Aorta (tissue), 5 donors: ENCODE results near the gene ORM1. TPM values are rescaled to one million over a fixed set of nuclear protein-coding genes. Genes with fewer than 3 reads are reported as not detected.

Source experiments
- ATAC-seq: fragments of 200-7000 bp; cut with Tn5 transposase; one replicate; pipeline ENCODE4 v1.9.1; 2022; ENCODE audit warnings: moderate library complexity; ENCODE audit not compliant: low FRiP score
- DNase-seq, 2 donors: peaks; one replicate each; pipeline ENCODE4 v3.0.0-alpha.2; 2020
- H3K27ac ChIP-seq, 2 donors: one replicate each; pipeline ENCODE4 v1.5.1; 2013; ENCODE audit warnings: low read length in 2 of 2, mild to moderate bottlenecking in 2 of 2, moderate library complexity in 2 of 2, control low read depth in 1 of 2, inconsistent platforms in 1 of 2, low read depth in 1 of 2
- H3K27me3 ChIP-seq, 2 donors: one replicate each; pipeline ENCODE4 v1.6.1; 2013; ENCODE audit warnings: control low read depth in 1 of 2, low read length in 1 of 2, mild to moderate bottlenecking in 1 of 2, moderate library complexity in 1 of 2; ENCODE audit not compliant: insufficient read depth in 2 of 2, control insufficient read depth in 1 of 2
- H3K36me3 ChIP-seq, 2 donors: one replicate each; pipeline ENCODE4 v1.6.1; 2013; ENCODE audit warnings: control low read depth in 1 of 2, low read length in 1 of 2, mild to moderate bottlenecking in 1 of 2; ENCODE audit not compliant: insufficient read depth in 2 of 2, control insufficient read depth in 1 of 2
- H3K4me1 ChIP-seq, 2 donors: one replicate each; pipeline ENCODE4 v1.6.1; 2013; ENCODE audit warnings: low read length in 2 of 2, control low read depth in 1 of 2, mild to moderate bottlenecking in 1 of 2, moderate library complexity in 1 of 2; ENCODE audit not compliant: insufficient read depth in 2 of 2, control insufficient read depth in 1 of 2
- H3K4me3 ChIP-seq, 2 donors: one replicate each; pipeline ENCODE4 v1.5.1; 2013; ENCODE audit warnings: low read length in 2 of 2, control low read depth in 1 of 2, mild to moderate bottlenecking in 1 of 2
- H3K9me3 ChIP-seq: one replicate; pipeline ENCODE4 v1.6.1; 2013; ENCODE audit warnings: mild to moderate bottlenecking, low read length; ENCODE audit not compliant: control insufficient read depth
- WGBS, 2 donors: extraction: QIAGEN DNeasy Blood & Tissue Kit; methylation state at CpG; one replicate each; pipeline ENCODE4 v1.1.7; 2013; 5-methylcytosine and 5-hydroxymethylcytosine counted together
- intact Hi-C, 2 donors: fragments of 100-400 bp; cut with DNase I; formaldehyde crosslinking; loops; one replicate each; pipeline versions ENCODE4 v1.14.2 to v1.15.0; 2022
- polyA plus RNA-seq, 2 donors: library from polyadenylated mRNA; stranded (reverse); fragments of 200-250 nt; gene quantifications; one replicate each; pipeline ENCODE4 v1.2.3, GENCODE V29; 2013
- total RNA-seq, 2 donors: library from RNA; stranded (reverse); fragmentation: NEBNext Ultra II Directional; extraction: Animal tissue kit (Norgen Biotek cat#: 25700); gene quantifications; one replicate each; pipeline ENCODE4 v1.2.1, GENCODE V29; 2021
- donor health status: healthy with polysubstance abuse.
- donor health status: Bipolar disorder and iron deficiency.
- donor health status: DM: no; HTN: no; CAD: no.
- donor health status: DM: no; HTN: no; CAD: no.
- donor health status: DM: yes; HTN: yes; CAD: no.

The ORM1 gene
- total and polyA plus RNA-seq, 4 donors: 0.28 to 3.0 (median 0.45) TPM; not detected in 1

GRCh38 chr9:114346146-114346545 is 23.2 kb downstream of the ORM1 start:
- ATAC-seq (no peak), DNase-seq (no peak)
- Histone ChIP-seq H3K4me3 (no peak overlapping the region), H3K27me3 (no peaks in the 10 kb centered on the region), H3K36me3 (peaks cover 2 to 19% of the 10 kb centered on the region in 2 donors), H3K4me1 (no peaks in the 10 kb centered on the region), H3K9me3 (no peaks in the 10 kb centered on the region), H3K27ac (no peak overlapping the region)
- intact Hi-C loops: loop anchor here in 1 of 2 donors (5.0 kb wide), 1 partner anchor 41 kb away; the partner anchor contains the start of gene AKNA
- 72 to 77% methylated on average over 11 of the region's 11 CpGs for WGBS, 2 donors

DNA sequence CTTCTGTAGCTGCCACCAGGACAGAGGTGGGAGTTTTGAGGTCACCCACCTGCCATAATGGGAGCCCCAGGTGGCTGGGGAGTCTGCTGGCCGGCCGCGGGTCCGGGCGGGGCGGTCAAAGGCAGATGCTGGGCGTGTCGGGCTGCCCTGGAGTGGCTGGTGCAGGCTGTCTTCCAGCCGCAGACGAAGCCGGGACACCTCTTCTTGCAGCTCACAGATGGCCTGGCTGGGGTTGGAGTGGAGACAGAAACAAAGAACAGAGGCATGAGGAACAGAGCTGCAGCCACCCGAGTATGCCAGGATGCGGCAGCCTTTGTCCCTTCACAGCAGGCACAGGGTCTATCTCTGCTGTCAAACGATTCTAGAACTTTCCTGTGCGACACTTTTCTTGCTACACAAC is 24.8 kb downstream of the ORM1 start:
- ATAC-seq (no peak), DNase-seq (peak in 1 of 2 donors; percentile 67)
- no peaks in the 10 kb centered on the region for H3K9me3 ChIP-seq
- H3K36me3 ChIP-seq: peaks cover 2 to 15% of the 10 kb centered on the region in 2 donors
- intact Hi-C loops: loop anchor here in 1 of 2 donors (5.0 kb wide), 1 partner anchor 40 kb away; the partner anchor contains the start of gene AKNA
- no peak overlapping the region for H3K4me3 ChIP-seq
- H3K4me1 ChIP-seq: no peaks in the 10 kb centered on the region
- no peak overlapping the region for H3K27ac ChIP-seq
- WGBS, 2 donors: 88 to 90% methylated on average over 15 of the region's 15 CpGs
- no peaks in the 10 kb centered on the region for H3K27me3 ChIP-seq

GRCh38 chr9:114348261-114348905 is 25.5 kb downstream of the ORM1 start:
- no peaks in the 10 kb centered on the region for H3K9me3 ChIP-seq
- DNase-seq (peak in 1 of 2 donors; percentile 73), ATAC-seq (peak; percentile 13)
- no peak overlapping the region for H3K4me3 ChIP-seq
- peak overlapping the region in 1 of 2 donors; percentile 0 for H3K27ac ChIP-seq
- no peaks in the 10 kb centered on the region for H3K4me1 ChIP-seq
- H3K27me3 ChIP-seq: no peaks in the 10 kb centered on the region
- 65 to 77% methylated on average over 12 of the region's 12 CpGs for WGBS, 2 donors
- H3K36me3 ChIP-seq: peaks cover 2 to 13% of the 10 kb centered on the region in 2 donors
- intact Hi-C loops: loop anchor here in 1 of 2 donors (5.0 kb wide), 1 partner anchor 39 kb away; the partner anchor contains the start of gene AKNA

DNA sequence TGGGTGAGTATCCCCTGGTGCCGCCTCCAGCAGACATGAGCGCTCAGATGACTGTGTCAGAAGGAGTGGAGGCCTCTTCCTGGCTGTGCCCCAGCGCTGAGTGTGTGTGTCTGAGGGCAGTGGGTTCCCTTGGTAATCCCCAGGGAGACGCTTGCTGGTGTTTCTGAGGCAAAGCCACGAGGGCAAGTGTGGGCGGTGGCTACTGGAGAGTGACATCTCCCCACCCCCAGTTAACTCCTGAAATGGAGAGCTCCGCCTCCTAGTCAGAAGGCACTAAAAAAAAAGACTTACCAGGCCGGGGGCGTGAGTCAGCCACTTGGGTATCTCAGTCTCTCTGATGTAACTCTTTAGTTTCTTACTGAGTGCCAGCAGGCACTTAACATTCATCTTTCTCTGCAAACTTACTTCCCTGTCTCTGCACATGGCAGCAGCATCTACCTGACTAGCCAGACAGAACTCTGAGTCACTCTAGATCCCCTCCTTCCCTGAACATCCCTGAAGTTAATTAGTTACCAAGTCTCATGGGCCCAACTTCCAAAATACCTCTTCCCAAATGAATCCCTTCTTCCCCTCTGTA is 26.1 kb downstream of the ORM1 start:
- Histone ChIP-seq H3K27me3 (no peaks in the 10 kb centered on the region), H3K27ac (peak overlapping the region in 1 of 2 donors; percentile 31), H3K36me3 (peaks cover 2 to 11% of the 10 kb centered on the region in 2 donors), H3K4me3 (no peak overlapping the region), H3K9me3 (no peaks in the 10 kb centered on the region), H3K4me1 (no peaks in the 10 kb centered on the region)
- intact Hi-C loops: loop anchor here in 1 of 2 donors (5.0 kb wide), 1 partner anchor 38 kb away; the partner anchor contains the start of gene AKNA
- DNase-seq (peak; percentile 92 to 94), ATAC-seq (peak; percentile 82)
- 10 to 14% methylated on average over 9 of the region's 9 CpGs for WGBS, 2 donors

DNA sequence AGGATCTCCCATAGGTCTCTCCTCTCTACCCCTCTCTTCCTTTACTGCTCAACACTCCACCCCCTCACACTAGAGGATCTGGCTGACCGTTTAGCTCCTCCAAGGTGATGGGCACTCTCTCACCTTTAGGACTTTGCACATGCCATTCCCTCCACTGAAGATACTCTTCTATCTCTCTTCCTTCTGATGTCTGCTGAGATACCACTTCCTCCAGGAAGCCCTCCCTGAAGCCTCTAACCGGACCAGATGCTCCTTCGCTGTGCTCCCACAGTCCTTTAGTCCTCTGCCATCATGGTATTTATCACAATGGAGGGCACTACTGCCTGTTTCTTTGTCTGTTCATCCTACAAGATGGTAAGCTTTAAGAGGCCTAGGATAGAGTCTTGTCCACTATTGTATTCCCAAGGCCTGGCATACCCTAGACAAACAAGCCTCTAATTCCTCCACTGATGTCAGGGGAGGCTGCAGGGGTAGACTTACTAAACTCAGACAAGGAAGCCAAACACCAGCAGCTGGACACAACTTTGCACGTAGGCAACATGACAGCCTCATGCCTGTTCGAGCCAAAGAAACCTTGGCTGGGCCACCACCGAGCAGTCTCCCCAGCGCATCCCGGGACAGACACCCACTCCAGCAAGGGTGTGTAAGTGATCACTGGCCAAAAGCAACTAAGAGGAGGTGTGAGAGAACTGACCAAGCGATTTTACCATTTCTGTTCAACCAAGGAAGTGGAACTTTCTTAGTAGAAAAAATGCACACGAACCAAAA is 27.0 kb downstream of the ORM1 start:
- ATAC-seq (peak; percentile 10), DNase-seq (peak in 1 of 2 donors; percentile 58)
- Histone ChIP-seq H3K27ac (peak overlapping the region in 1 of 2 donors; percentile 31), H3K27me3 (no peaks in the 10 kb centered on the region), H3K9me3 (no peaks in the 10 kb centered on the region), H3K4me3 (no peak overlapping the region), H3K36me3 (peaks cover 2 to 11% of the 10 kb centered on the region in 2 donors), H3K4me1 (no peaks in the 10 kb centered on the region)
- 28 to 35% methylated on average over 10 of the region's 10 CpGs for WGBS, 2 donors
- intact Hi-C loops: loop anchor here in 1 of 2 donors (5.0 kb wide), 1 partner anchor 37 kb away; the partner anchor contains the start of gene AKNA

DNA sequence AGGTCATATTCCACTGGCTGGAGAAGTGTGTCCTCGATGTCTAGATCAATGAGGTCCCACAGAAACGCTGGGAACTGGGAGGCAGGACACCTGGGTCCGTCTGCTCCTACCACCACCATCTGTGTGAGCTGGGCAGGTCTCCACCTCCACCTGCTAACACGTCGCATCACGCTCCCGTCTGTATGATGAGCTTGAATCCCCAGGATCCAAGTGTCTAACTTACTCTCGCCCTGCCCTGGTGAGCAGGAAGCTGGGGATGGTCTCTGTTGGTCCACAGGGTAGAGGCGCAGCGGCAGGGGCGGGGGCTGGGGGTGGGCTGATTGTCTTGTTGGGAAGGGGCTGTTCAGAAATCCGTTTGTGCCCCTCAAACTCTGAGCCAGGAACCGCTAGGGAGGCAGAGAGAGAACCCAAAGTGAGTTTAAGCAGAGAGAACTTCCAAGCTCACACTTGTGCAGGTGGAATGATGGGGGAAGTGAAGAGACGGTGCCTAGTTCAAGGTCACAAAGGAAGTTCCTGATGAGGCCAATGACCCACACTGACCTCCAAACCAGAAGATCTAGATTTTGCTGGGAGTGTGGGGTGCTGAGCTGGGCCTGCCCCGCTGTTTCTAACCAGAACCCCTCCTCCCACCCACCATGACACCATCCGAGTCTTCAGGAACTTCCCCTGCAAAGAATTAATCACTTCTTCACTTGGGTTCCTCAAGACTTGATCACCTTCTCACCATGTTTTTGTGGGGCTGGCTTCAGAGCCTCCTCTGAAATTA is 27.9 kb downstream of the ORM1 start:
- H3K9me3 ChIP-seq: no peaks in the 10 kb centered on the region
- intact Hi-C loops: no loop called here
- no peaks in the 10 kb centered on the region for H3K4me1 ChIP-seq
- 92 to 95% methylated on average over 16 of the region's 16 CpGs for WGBS, 2 donors
- H3K36me3 ChIP-seq: peaks cover 2 to 12% of the 10 kb centered on the region in 2 donors
- H3K27ac ChIP-seq: no peak overlapping the region
- peak in 1 of 2 donors; percentile 57 for DNase-seq
- H3K27me3 ChIP-seq: no peaks in the 10 kb centered on the region
- no peak overlapping the region for H3K4me3 ChIP-seq
- no peak for ATAC-seq

GRCh38 chr9:114351932-114352331 is 29.0 kb downstream of the ORM1 start:
- no peak overlapping the region for H3K27ac ChIP-seq
- DNase-seq: no peak
- H3K4me1 ChIP-seq: no peaks in the 10 kb centered on the region
- H3K36me3 ChIP-seq: peaks cover 2 to 14% of the 10 kb centered on the region in 2 donors
- no peaks in the 10 kb centered on the region for H3K9me3 ChIP-seq
- no peak for ATAC-seq
- H3K4me3 ChIP-seq: no peak overlapping the region
- intact Hi-C loops: no loop called here
- WGBS, 2 donors: 71 to 72% methylated on average over 4 of the region's 4 CpGs
- no peaks in the 10 kb centered on the region for H3K27me3 ChIP-seq

DNA sequence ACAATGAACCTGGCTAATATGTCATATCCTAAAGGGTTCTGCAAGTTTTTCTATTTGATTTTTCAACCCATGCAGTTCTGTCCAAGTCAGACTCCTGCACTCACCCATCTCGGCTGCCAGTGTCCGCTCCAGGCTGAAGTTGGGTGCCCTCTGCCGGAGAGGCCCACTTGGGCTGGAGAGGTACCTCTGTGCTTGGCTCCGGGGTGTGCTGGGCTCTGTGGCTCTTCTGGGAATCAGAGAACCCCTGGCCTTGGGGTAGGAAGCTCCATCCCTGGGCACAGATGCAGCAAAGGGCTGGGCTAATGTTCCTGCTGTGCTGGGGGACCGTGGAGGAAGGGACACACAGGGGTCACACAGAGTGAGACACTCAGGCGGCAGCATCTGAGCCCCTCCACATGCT is 32.9 kb downstream of the ORM1 start:
- no peak for ATAC-seq
- H3K27ac ChIP-seq: no peak overlapping the region
- peak in 1 of 2 donors; percentile 51 for DNase-seq
- 87 to 90% methylated on average over 6 of the region's 6 CpGs for WGBS, 2 donors
- H3K36me3 ChIP-seq: peaks cover under 1 to 29% of the 10 kb centered on the region in 2 donors
- H3K4me3 ChIP-seq: no peak overlapping the region
- no peaks in the 10 kb centered on the region for H3K4me1 ChIP-seq
- intact Hi-C loops: no loop called here
- H3K9me3 ChIP-seq: no peaks in the 10 kb centered on the region
- H3K27me3 ChIP-seq: no peaks in the 10 kb centered on the region
